Epithelial cell of proximal tubule (primary cell): ENCODE data around the gene GREB1. TPM values are rescaled to one million over a fixed set of nuclear protein-coding genes. Genes with fewer than 3 reads are reported as not detected.

Source experiments
- DNase-seq: peaks from one replicate; pipeline ENCODE4 v3.0.0-alpha.2; 2011; ENCODE audit warnings: low read depth
- H3K4me3 ChIP-seq: 2 replicates; pipeline ENCODE4 v1.5.1; 2011; ENCODE audit warnings: low read depth, mild to moderate bottlenecking, low read length
- total RNA-seq: library from RNA; depleted of rRNA; stranded (reverse); fragments of >200 nt; gene quantifications from 2 replicates; pipeline ENCODE4 v1.2.3, GENCODE V29; 2015
- TF ChIP-seq, protein P1 (sequence below): conservative IDR thresholded peaks from 2 replicates; pipeline ENCODE4 v1.5.1; 2012; ENCODE audit warnings: low read depth, mild to moderate bottlenecking, low read length

GREB1 gene, protein sequence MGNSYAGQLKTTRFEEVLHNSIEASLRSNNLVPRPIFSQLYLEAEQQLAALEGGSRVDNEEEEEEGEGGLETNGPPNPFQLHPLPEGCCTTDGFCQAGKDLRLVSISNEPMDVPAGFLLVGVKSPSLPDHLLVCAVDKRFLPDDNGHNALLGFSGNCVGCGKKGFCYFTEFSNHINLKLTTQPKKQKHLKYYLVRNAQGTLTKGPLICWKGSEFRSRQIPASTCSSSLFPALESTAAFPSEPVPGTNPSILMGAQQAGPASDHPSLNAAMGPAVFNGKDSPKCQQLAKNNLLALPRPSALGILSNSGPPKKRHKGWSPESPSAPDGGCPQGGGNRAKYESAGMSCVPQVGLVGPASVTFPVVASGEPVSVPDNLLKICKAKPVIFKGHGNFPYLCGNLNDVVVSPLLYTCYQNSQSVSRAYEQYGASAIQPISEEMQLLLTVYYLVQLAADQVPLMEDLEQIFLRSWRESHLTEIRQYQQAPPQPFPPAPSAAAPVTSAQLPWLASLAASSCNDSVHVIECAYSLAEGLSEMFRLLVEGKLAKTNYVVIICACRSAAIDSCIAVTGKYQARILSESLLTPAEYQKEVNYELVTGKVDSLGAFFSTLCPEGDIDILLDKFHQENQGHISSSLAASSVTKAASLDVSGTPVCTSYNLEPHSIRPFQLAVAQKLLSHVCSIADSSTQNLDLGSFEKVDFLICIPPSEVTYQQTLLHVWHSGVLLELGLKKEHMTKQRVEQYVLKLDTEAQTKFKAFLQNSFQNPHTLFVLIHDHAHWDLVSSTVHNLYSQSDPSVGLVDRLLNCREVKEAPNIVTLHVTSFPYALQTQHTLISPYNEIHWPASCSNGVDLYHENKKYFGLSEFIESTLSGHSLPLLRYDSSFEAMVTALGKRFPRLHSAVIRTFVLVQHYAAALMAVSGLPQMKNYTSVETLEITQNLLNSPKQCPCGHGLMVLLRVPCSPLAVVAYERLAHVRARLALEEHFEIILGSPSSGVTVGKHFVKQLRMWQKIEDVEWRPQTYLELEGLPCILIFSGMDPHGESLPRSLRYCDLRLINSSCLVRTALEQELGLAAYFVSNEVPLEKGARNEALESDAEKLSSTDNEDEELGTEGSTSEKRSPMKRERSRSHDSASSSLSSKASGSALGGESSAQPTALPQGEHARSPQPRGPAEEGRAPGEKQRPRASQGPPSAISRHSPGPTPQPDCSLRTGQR (N-terminal part only)
- total RNA-seq = 0.07 and 0.12 TPM in 2 replicates

DNA sequence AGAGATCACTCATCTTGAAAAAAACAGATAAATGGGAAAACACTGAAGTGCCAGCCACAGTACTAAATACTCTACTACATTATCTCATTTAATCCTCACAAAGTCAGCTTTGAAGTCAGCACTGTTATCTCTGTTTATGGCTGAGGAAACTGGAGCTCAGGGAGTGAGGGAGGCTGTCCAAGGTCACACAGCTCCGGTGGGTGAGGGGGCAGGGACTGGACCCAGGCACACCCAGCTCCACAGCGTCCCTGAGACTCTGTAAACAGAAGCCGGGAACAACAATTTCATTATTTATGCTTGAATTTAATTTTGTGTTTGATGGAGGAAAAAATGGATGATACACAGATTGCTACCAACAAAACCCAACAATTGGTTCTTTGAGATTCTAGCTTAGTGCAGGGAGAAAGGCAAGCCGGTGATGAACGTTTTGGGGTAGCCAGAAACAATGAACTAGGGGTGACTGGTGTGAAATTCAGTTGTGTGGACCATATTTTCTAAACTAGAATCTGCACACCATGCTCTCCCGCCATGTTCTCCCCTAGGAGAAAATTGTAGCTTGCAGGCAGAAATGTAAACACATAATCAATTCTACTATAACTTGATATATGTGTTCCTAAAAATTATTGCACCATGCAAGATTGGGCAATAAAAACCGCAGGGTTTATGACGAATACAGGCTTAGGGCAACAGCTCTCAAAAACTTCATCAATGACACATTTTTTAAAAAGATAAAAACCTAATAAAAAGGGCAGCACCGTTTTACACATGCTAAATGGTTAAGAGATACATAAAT, at the start of gene GREB1:
Gene GREB1 (plus strand): TSS at position 768 of the 793 bp plus-strand sequence. CDS start 22,570 bp downstream, outside the sequence.
- no peak within 1 kb of the TSS for H3K4me3 ChIP-seq
- no peak for DNase-seq
- TF ChIP-seq, protein P1, sequence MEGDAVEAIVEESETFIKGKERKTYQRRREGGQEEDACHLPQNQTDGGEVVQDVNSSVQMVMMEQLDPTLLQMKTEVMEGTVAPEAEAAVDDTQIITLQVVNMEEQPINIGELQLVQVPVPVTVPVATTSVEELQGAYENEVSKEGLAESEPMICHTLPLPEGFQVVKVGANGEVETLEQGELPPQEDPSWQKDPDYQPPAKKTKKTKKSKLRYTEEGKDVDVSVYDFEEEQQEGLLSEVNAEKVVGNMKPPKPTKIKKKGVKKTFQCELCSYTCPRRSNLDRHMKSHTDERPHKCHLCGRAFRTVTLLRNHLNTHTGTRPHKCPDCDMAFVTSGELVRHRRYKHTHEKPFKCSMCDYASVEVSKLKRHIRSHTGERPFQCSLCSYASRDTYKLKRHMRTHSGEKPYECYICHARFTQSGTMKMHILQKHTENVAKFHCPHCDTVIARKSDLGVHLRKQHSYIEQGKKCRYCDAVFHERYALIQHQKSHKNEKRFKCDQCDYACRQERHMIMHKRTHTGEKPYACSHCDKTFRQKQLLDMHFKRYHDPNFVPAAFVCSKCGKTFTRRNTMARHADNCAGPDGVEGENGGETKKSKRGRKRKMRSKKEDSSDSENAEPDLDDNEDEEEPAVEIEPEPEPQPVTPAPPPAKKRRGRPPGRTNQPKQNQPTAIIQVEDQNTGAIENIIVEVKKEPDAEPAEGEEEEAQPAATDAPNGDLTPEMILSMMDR = no peak

DNA sequence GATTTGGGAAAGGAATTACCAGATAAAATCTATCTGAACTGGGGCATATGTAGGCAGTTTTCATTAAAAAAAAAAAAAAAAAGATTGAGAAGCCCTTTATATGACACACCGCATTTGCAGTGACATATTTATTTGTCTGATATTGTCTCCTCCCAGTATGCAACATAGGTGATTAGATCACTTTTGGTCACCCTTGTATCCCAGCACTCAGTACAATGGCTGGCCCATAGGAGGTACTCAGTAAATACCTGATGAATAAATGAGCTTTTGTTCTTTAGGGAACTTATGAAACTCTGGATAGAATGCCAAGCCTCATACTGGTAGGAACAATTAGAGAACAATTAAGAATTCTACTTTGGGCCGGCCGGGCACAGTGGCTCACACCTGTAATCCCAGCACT, 45.0 kb upstream of the GREB1 start:
- H3K4me3 ChIP-seq = no peak overlapping the region
- TF ChIP-seq, protein P1 = no peak
- no peak for DNase-seq

DNA sequence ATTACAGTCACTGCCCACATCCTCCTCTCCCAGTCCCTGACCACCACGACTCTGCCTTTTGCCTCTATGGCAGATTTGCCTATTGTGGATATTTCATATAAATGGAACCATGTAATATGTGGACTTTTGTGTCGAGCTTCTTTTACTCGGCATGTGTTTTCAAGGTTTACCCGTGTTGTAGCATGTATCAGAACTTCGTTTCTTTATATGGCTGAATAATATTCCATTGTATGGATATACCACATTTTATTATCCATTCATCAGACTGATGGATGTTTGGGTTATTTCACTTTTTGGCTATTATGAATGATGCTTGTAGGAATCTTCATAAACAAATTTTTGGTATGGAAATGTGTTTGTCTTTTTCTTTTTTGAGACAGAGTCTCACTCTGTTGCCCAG, 43.7 kb upstream of the GREB1 start:
- no peak overlapping the region for H3K4me3 ChIP-seq
- TF ChIP-seq, protein P1 = no peak
- no peak for DNase-seq

DNA sequence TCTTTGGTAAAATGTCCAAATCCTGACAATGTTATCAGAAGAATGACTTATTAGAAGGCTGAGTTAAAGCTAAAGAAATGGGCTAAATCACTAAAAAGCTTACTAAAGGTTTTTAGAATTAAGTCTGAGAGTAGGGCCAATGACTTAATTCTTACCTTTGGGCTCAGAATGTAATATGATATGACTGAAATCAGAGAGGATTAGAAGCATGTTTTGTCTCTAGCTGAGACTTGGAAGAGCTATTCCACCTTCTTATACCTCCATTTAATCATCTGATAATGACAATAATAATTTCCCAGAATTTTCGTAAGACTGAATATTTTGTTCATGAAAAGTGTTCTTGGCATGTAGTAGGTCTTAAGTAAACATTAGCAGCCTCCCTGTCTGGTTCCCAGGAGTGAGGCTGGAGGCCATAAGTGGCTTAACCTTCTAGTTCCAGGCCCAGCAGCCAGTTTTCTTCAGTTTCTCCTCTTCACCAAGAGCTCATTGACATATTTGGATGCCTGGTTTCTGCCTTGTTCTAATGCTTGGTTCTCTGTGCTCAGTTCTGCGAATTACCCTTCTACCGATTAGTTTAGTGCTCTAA, 42.4 kb upstream of the GREB1 start:
- H3K4me3 ChIP-seq = no peak overlapping the region
- TF ChIP-seq, protein P1 = no peak
- no peak for DNase-seq

DNA sequence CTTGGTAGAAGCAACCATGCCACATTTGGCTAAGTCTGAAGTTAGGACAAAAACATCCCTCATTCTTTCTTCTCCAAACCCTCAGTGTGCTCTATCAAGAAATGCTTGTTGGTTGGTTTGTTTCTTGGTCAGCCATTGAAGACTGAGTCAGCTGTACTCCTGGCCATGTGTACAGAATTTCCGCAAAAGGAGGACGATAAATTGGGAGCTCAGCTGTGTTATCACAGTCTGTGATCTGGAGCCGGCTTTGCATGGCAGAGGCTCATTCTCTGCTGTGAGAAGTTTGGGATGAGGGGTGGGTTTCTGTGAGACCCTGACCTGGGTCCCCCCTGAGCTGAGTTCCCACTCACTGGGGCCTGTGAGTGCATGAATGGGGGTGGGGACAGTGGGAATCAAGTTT, 41.6 kb upstream of the GREB1 start:
- TF ChIP-seq, protein P1 = no peak
- no peak for DNase-seq
- no peak overlapping the region for H3K4me3 ChIP-seq

DNA sequence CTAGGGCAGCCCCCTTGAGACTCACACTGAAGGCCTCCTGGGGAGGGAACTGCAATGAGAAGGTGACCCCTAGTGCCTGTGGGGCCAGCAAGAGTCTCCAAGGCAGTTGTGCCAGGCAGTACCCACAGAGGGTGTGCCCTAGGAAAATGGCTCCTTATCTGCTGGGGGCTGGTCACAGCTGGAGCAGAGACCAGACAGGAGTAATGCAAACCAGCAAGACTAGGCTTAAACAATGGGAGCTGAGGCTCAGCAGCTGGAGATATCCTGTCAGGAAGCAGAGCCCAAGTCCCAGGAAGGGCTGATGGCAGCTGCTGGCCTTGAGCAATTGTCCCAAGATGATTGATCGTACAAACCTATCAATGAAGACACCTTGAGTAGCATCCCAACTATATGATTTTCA, 41.1 kb upstream of the GREB1 start:
- TF ChIP-seq, protein P1 = no peak
- no peak overlapping the region for H3K4me3 ChIP-seq
- no peak for DNase-seq
